Measurements from ENCODE around the gene ACACB. TPM values are rescaled to one million over a fixed set of nuclear protein-coding genes. Genes with fewer than 3 reads are reported as not detected.

ACACB gene
- total RNA-seq, 1 experiment from 2014 or later: 20.0 TPM

DNA sequence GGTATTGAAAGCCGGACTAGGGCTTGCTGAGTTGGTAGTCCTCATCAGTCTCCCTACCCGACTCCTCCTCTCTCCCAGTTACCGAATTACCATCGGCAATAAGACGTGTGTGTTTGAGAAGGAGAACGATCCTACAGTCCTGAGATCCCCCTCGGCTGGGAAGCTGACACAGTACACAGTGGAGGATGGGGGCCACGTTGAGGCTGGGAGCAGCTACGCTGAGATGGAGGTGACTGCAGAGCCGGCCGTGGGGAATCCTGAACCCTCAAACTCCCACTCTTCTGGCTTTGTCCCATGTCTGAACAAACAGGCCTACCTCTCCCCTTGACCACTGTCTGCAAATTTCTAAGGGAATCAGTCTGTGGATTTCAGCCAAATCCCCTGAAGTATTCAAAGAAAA lies 82.9 kb downstream of the ACACB start (continued):
- no peak for TF ChIP-seq GABPB1 (CRISPR knock-in tag; IDR thresholded peaks at IDR 0.05)
- no peak for TF ChIP-seq MYBL2 (CRISPR knock-in tag; IDR thresholded peaks at IDR 0.05)
- no peak for TF ChIP-seq FOXP1 (CRISPR knock-in tag; IDR thresholded peaks at IDR 0.05; ENCODE audit: borderline replicate concordance)

DNA sequence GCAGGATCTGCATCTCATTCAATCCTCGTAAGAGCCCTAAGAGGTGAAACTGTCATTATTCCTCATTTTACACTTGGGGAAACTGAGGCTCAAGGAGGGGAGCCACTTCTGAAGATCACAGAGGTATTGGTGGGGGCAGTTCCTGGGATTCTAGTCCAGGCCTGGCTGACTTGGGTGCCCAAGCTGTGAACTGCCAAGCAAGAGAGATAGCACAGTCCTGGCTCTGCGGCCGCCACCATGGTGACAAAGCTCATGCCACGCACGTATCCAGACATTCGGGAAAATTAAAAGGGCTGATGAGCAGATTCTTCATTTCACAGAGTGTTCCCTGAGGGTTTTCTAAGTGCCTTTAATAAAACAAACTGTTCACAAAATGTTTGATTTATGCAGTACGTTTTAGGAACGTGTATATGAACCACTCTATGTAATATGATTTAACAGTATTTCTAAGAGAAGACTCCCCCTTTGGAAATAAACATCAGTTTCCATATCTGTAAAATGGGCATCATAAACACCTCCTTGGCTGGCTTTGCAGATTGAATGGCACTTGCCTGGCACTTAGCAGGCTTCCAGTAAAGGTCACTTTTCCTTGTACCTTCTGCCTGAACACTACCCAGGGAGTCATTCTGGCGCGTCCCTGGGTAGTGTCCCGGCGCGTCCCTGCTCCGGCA lies 84.6 kb downstream of the ACACB start:
- DNase-seq (ENCODE audit: low spot score): no peak
- CTCF ChIA-PET: no interaction called here
- Mint-ChIP-seq H3K36me3 (peaks cover 20% of the 10 kb centered on the region), H3K27ac (no peak overlapping the region), H3K4me1 (0 out of 2 replicates have a peak, but pooled peaks cover 3% of the 10 kb centered on the region), H3K4me3 (no peak overlapping the region), H3K27me3 (ENCODE audit: low read depth) (no peaks in the 10 kb centered on the region), H3K9me3 (no peaks in the 10 kb centered on the region)
- TF ChIP-seq, protein P1, sequence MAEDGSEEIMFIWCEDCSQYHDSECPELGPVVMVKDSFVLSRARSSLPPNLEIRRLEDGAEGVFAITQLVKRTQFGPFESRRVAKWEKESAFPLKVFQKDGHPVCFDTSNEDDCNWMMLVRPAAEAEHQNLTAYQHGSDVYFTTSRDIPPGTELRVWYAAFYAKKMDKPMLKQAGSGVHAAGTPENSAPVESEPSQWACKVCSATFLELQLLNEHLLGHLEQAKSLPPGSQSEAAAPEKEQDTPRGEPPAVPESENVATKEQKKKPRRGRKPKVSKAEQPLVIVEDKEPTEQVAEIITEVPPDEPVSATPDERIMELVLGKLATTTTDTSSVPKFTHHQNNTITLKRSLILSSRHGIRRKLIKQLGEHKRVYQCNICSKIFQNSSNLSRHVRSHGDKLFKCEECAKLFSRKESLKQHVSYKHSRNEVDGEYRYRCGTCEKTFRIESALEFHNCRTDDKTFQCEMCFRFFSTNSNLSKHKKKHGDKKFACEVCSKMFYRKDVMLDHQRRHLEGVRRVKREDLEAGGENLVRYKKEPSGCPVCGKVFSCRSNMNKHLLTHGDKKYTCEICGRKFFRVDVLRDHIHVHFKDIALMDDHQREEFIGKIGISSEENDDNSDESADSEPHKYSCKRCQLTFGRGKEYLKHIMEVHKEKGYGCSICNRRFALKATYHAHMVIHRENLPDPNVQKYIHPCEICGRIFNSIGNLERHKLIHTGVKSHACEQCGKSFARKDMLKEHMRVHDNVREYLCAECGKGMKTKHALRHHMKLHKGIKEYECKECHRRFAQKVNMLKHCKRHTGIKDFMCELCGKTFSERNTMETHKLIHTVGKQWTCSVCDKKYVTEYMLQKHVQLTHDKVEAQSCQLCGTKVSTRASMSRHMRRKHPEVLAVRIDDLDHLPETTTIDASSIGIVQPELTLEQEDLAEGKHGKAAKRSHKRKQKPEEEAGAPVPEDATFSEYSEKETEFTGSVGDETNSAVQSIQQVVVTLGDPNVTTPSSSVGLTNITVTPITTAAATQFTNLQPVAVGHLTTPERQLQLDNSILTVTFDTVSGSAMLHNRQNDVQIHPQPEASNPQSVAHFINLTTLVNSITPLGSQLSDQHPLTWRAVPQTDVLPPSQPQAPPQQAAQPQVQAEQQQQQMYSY (CRISPR knock-in tag; IDR thresholded peaks at IDR 0.05): no peak
- TF ChIP-seq NFATC4 (CRISPR knock-in tag; IDR thresholded peaks at IDR 0.05): no peak
- no peak for ATAC-seq
- POLR2A ChIA-PET: no interaction called here

DNA sequence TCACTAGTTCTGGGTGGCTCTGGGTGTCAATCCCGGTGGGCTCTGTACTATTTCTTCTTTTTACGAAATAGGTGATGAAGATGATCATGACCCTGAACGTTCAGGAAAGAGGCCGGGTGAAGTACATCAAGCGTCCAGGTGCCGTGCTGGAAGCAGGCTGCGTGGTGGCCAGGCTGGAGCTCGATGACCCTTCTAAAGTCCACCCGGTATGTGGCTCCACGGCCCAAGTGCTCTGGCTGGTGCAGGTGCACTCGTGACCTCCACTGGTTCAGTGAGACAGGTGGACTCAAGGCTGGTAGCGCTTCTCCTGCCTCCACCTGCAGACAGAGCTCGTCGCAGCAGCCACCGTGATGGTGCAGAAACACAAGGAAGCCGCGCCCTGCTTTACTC lies 85.1 kb downstream of the ACACB start:
- ChIA-PET CTCF (no interaction called here), POLR2A (no interaction called here)
- ATAC-seq (no peak), DNase-seq (ENCODE audit: low spot score) (no peak)
- H3K36me3 Mint-ChIP-seq: peaks cover 15% of the 10 kb centered on the region
- no peaks in the 10 kb centered on the region for H3K9me3 Mint-ChIP-seq
- no peak overlapping the region for H3K4me3 Mint-ChIP-seq
- H3K27ac Mint-ChIP-seq: no peak overlapping the region
- TF ChIP-seq TCF7 (CRISPR knock-in tag; IDR thresholded peaks at IDR 0.05; ENCODE audit: low read depth): no peak
- no peak for TF ChIP-seq ZNF138 (CRISPR knock-in tag; conservative IDR thresholded peaks at IDR 0.05)
- TF ChIP-seq, protein P2, sequence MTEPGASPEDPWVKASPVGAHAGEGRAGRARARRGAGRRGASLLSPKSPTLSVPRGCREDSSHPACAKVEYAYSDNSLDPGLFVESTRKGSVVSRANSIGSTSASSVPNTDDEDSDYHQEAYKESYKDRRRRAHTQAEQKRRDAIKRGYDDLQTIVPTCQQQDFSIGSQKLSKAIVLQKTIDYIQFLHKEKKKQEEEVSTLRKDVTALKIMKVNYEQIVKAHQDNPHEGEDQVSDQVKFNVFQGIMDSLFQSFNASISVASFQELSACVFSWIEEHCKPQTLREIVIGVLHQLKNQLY (CRISPR knock-in tag; IDR thresholded peaks at IDR 0.05): no peak
- TF ChIP-seq PRRX2 (CRISPR knock-in tag; IDR thresholded peaks at IDR 0.05): no peak
- TF ChIP-seq, protein P3, sequence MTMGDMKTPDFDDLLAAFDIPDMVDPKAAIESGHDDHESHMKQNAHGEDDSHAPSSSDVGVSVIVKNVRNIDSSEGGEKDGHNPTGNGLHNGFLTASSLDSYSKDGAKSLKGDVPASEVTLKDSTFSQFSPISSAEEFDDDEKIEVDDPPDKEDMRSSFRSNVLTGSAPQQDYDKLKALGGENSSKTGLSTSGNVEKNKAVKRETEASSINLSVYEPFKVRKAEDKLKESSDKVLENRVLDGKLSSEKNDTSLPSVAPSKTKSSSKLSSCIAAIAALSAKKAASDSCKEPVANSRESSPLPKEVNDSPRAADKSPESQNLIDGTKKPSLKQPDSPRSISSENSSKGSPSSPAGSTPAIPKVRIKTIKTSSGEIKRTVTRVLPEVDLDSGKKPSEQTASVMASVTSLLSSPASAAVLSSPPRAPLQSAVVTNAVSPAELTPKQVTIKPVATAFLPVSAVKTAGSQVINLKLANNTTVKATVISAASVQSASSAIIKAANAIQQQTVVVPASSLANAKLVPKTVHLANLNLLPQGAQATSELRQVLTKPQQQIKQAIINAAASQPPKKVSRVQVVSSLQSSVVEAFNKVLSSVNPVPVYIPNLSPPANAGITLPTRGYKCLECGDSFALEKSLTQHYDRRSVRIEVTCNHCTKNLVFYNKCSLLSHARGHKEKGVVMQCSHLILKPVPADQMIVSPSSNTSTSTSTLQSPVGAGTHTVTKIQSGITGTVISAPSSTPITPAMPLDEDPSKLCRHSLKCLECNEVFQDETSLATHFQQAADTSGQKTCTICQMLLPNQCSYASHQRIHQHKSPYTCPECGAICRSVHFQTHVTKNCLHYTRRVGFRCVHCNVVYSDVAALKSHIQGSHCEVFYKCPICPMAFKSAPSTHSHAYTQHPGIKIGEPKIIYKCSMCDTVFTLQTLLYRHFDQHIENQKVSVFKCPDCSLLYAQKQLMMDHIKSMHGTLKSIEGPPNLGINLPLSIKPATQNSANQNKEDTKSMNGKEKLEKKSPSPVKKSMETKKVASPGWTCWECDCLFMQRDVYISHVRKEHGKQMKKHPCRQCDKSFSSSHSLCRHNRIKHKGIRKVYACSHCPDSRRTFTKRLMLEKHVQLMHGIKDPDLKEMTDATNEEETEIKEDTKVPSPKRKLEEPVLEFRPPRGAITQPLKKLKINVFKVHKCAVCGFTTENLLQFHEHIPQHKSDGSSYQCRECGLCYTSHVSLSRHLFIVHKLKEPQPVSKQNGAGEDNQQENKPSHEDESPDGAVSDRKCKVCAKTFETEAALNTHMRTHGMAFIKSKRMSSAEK (CRISPR knock-in tag; IDR thresholded peaks at IDR 0.05; ENCODE audit: borderline replicate concordance): no peak
- TF ChIP-seq, protein P4, sequence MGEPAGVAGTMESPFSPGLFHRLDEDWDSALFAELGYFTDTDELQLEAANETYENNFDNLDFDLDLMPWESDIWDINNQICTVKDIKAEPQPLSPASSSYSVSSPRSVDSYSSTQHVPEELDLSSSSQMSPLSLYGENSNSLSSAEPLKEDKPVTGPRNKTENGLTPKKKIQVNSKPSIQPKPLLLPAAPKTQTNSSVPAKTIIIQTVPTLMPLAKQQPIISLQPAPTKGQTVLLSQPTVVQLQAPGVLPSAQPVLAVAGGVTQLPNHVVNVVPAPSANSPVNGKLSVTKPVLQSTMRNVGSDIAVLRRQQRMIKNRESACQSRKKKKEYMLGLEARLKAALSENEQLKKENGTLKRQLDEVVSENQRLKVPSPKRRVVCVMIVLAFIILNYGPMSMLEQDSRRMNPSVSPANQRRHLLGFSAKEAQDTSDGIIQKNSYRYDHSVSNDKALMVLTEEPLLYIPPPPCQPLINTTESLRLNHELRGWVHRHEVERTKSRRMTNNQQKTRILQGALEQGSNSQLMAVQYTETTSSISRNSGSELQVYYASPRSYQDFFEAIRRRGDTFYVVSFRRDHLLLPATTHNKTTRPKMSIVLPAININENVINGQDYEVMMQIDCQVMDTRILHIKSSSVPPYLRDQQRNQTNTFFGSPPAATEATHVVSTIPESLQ (CRISPR knock-in tag; IDR thresholded peaks at IDR 0.05): no peak
- no peak for TF ChIP-seq JAZF1 (CRISPR knock-in tag; IDR thresholded peaks at IDR 0.05)
- H3K4me1 Mint-ChIP-seq: 0 out of 2 replicates have a peak, but pooled peaks cover 3% of the 10 kb centered on the region
- H3K27me3 Mint-ChIP-seq (ENCODE audit: low read depth): no peaks in the 10 kb centered on the region
